GM18520 (cell line): Measurements from ENCODE around the gene MESP2.
A peak's percentile ranks its signal among the peaks of the same experiment; 100 is the strongest.

Experiments used
- ATAC-seq: cut with Tn5 transposase; IDR thresholded peaks from one replicate; pipeline ENCODE4 v1.9.1; 2021; ENCODE audit not compliant: unreplicated experiment

Gene MESP2

GRCh38 chr15:89754361-89755154 lies 21.6 kb upstream of the MESP2 start:
- ATAC-seq, result no peak

GRCh38 chr15:89755701-89756100 lies 20.4 kb upstream of the MESP2 start:
- no peak for ATAC-seq

- no peak for ATAC-seq
These were observed 19.2 kb upstream of the MESP2 start for GRCh38 chr15:89756897-89757296.

- no peak for ATAC-seq
These were observed 17.8 kb upstream of the MESP2 start for GRCh38 chr15:89758283-89758682.

DNA sequence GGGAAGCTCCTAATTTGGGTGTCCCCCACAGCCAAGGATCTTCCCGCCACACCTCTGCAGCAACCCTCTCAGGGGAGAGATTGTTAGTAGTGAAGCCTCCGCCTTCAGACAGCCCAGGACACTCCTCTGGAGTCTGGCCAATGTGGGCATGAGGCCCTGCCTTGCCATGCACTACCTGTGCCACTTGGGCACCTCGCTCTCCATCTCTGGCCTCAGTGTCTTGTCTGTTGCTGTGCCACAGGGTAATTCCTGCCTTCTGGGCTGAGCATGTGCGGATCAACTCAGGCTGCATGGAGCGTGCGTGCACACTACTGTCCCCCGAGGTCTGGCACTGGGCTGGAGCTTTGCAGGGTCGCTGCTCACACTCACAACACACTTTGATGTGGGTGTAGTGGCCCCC lies 17.2 kb upstream of the MESP2 start:
- no peak for ATAC-seq

DNA sequence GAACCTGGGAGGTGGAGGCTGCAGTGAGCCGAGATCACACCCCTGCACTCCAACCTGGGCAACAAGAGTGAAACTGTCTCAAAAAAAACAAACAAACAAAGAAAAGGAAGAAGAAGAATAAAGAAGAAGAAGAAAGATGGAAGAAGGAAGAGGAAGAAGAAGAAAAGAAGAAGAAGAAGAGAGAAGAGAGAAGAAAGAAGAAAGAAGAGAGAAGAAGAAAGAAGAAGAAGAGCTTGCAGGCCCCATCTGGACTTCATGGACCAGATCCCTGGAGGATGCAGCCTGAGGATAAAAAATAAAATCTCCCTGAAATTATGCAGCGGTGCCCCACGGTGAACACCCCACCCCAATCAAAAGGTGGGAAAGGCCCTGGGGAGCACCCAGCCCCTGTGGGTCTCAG lies 16.3 kb upstream of the MESP2 start:
- ATAC-seq, result no peak

DNA sequence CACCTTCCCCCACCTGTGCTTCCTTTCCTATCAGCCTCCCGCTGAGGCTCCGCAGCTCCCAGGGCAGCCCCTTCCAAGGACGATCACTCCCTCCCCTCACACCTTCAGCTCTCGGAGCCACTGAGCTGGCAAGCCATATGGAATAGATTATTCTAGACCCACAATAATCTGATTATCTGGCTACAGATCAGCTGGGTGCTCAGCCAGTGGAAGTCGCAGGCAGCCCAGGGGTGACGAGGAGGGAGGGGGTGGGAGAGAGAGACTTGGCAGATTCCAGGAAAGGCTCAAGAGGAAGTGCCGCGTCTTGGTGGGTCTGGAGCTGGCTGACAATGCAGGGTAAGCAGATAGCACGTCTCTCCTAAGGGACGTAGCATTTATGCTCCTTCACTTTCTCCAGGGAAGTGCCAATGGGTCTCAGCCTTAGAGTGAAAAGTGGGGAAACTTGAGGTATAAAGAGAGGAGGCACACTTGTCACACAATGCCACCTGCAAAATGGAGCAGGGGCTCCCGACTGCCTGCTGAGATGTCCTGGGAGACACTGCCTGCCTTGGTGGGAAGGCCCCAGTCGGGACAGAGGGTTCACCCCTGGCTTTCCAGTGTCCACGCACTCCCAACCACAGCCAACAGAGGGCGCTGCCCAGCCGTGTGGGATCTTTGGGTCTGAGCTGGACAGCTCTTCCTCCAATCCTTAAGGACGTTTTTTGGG lies 15.7 kb upstream of the MESP2 start:
- peak; percentile 35 for ATAC-seq

- ATAC-seq, result peak; percentile 68
These were observed 14.9 kb upstream of the MESP2 start for GRCh38 chr15:89761009-89761831.

DNA sequence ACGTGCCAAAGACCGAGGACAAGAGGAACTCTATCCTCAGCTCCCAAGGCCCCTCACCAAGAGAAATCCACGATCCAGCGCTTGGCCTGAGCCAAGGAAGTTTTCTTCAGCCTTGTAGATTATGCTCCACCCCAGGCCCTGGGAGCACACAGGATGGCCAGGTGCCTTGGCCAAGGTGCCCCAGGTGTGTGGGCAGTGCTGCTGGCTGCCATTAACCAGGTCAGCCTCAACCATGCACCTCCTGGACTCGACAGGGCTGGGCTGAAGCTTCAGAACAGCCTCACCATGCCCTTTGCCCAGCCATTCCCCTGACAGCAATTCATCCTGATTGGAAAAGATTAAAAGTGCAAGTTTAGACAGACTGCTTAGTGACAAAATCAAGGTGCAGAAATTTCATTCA lies 14.2 kb upstream of the MESP2 start:
- no peak for ATAC-seq

- no peak for ATAC-seq
These were observed 10.4 kb upstream of the MESP2 start for GRCh38 chr15:89765694-89766093.

DNA sequence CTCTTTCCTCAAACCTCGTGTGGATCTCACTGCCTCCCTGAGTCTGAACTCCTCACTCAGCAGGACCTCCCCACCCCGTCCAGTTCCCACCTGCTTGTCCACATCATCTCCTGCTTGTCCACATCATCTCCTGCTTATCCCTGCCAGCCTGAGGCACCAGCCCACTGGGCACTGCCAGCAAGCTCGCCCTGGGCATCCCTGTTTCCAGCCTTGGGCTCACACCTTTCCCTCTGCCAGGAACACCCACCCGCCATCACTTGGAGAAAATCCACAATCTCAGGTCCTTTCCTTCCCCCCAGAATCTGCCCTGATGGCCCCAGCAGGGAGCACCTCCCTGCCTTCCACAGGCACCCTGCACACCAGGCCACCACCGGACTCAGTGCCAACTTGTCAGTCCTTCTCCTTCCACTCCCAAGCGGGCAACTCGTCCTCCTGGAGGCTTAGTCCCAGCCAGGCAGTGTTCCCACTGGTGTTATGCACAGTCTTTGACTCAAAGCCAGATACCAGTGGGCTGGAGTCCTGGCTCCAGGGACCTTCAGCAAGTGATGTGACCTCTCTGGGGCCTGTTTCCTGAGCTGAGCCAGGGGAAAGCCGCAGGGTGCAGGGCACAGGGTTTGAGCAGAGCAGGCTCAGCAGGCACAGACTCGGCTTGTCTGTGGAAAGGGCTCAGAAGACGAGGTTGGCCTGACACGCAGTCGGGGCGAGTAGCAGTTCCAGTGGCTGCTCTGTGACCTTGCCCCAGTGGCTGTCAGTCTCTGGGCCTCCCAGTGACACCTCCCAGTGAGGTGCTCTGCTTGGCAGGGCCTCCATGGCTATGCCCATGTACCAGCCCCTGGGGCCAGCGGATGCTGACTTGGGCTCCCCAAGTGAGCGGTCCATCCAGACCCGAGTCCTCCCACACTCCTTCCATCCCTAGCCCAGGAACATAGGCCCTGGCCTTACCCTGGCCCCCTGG lies 9.5 kb upstream of the MESP2 start:
- no peak for ATAC-seq

DNA sequence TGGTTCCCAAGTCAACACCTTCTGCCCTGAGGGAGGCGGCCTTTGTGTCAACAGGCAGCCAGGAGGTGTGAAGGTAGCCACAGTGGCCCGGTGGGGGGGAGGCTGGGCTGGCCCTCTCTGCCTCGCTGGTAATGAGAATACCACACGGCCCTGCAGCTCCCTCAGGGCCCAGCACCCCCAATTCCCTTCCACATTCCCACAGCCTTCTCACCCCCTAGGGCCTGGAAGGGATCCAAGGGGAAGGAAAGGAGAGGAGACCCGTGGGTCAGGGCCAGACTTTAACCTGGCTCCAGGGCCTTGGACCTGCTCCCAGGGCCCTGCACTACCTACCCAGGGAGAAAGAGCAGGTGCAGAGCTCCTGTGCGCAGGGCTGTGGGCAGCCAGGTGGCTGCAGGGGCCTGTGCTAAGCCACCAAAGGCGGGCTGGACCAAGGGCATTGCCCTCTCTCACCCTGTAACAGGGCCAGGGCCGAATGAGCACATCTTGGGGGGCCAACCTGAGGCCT lies 8.7 kb upstream of the MESP2 start:
- no peak for ATAC-seq

DNA sequence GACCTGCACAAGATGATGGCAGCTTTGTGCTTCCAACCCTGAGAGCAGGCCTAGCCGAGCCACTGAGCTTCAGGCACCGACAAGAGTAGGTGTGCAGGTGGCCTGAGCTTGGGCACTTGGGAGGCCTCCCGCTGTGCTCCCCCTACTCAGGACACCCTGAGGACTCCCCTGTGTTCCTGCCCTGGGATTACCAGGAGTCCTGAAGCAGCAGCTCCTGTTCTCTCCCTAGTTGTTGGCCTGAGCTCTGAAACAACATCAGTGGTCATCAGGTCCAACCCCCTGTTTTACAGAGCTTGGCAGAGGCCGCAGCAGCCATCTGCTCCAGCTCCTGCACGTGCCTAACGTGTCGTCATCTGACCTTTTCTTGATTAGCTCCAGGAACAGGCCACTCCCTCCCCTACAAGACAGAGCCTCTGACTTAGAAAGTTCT lies 8.0 kb upstream of the MESP2 start:
- no peak for ATAC-seq

DNA sequence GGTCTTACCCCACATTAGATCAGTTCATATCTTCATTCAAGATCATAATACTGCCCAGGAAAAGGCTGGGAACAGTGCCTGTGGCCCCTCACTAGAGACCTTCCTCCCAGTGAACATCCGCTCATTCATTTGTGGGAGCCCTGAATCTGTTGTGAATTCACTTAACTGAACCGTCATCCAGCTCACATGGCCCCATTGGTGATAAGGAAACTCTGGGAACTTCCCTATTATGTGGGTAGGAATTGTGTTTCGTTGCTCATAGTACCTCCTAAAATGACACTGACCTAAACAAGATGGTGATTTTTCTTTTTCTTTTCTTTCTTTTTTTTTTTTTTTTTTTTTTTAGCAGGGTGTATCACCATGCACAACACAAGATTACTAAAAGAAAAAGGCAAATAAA lies 6.8 kb upstream of the MESP2 start:
- no peak for ATAC-seq

- no peak for ATAC-seq
These were observed 6.1 kb upstream of the MESP2 start for GRCh38 chr15:89770041-89770440.

GRCh38 chr15:89772932-89773583 lies 3.1 kb upstream of the MESP2 start:
- no peak for ATAC-seq

GRCh38 chr15:89774492-89774891 lies 1.6 kb upstream of the MESP2 start:
- ATAC-seq, result no peak

GRCh38 chr15:89775815-89776214 lies 317 bp upstream of the MESP2 start:
- no peak for ATAC-seq

GRCh38 chr15:89777073-89777751 lies 1.1 kb downstream of the MESP2 start:
- no peak for ATAC-seq
